ENCODE results near the gene BHLHE23.

DNA sequence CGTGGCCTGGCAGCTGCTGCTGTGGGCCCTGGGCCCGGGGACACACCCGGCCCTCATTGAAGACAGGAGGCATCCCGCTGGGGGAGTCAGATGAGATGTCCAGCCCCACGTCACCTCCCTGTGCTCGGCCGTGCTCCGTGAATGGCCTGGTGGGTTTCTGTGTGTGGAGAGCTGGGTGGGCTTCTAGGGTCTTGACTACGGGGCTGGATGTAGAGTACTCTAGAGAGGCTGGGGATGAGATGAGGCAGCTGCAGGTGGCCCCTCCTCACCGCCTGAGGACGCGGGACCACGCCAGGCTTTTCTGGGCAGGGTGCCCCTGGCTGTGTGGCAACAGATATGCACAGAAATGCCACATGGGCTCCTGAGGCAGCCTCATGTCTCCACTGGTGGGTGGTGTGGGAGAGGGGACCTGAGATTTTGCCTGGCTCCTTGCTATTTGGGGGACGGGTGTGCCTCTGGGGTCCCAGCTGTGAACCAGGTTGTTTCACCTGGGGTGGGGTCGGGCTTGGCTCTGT, 8.4 kb upstream of the BHLHE23 start:
- TF ChIP-seq, protein P1, sequence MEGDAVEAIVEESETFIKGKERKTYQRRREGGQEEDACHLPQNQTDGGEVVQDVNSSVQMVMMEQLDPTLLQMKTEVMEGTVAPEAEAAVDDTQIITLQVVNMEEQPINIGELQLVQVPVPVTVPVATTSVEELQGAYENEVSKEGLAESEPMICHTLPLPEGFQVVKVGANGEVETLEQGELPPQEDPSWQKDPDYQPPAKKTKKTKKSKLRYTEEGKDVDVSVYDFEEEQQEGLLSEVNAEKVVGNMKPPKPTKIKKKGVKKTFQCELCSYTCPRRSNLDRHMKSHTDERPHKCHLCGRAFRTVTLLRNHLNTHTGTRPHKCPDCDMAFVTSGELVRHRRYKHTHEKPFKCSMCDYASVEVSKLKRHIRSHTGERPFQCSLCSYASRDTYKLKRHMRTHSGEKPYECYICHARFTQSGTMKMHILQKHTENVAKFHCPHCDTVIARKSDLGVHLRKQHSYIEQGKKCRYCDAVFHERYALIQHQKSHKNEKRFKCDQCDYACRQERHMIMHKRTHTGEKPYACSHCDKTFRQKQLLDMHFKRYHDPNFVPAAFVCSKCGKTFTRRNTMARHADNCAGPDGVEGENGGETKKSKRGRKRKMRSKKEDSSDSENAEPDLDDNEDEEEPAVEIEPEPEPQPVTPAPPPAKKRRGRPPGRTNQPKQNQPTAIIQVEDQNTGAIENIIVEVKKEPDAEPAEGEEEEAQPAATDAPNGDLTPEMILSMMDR (IDR thresholded peaks at IDR 0.05; ENCODE audit: low read length) = no peak
- TF ChIP-seq EZH2 (optimal IDR thresholded peaks at IDR 0.05; ENCODE audit: low read depth, low read length) = no peak
- no peak for TF ChIP-seq EZH2phosphoT487 (IDR thresholded peaks at IDR 0.05; ENCODE audit: low read length)

Data from MM.1S (cell line).